H1 (cell line): Measurements from ENCODE around the gene TRAPPC12. TPM values are rescaled to one million over a fixed set of nuclear protein-coding genes. Genes with fewer than 3 reads are reported as not detected.

Experiments
- CEBPB ChIP-seq: IDR thresholded peaks from 2 replicates; pipeline ENCODE4 v1.6.1; 2012; ENCODE audit warnings: low read depth, low read length
- CREB1 ChIP-seq: IDR thresholded peaks from 2 replicates; pipeline ENCODE4 v1.6.1; 2012; ENCODE audit warnings: inconsistent platforms
- CTBP2 ChIP-seq: IDR thresholded peaks from 2 replicates; pipeline ENCODE4 v1.7.0; 2011; ENCODE audit warnings: borderline replicate concordance, mild to moderate bottlenecking, moderate library complexity, mixed read lengths, low read length; ENCODE audit not compliant: insufficient read depth, insufficient read length
- CTCF ChIP-seq, 3 experiments: IDR thresholded peaks; 1 replicate in 2 of 3; 2 replicates in 1 of 3; pipeline versions ENCODE4 v1.5.1 to v1.6.1; 2011; ENCODE audit warnings: low read length in 3 of 3, mild to moderate bottlenecking in 3 of 3, inconsistent platforms in 2 of 3, low read depth in 1 of 3, moderate library complexity in 1 of 3; ENCODE audit not compliant: insufficient read depth in 1 of 3; ENCODE audit errors: control extremely low read depth in 1 of 3
- HDAC2 ChIP-seq, 2 experiments: fragments of 300-600 bp in 1 of 2; sonication (generic) in 1 of 2; IDR thresholded peaks; 2 replicates each; pipeline ENCODE4 v1.6.1; 2011 to 2012; ENCODE audit warnings: low read depth in 2 of 2, low read length in 2 of 2, mild to moderate bottlenecking in 2 of 2, moderate library complexity in 2 of 2, borderline replicate concordance in 1 of 2, inconsistent platforms in 1 of 2
- PHF8 ChIP-seq: fragments of 200-600 bp; sonication (generic); conservative IDR thresholded peaks from 2 replicates; pipeline ENCODE4 v1.7.1; 2012; ENCODE audit warnings: low read depth, mild to moderate bottlenecking, inconsistent platforms, low read length, moderate library complexity
- SAP30 ChIP-seq: fragments of 300-600 bp; sonication (generic); IDR thresholded peaks from 2 replicates; pipeline ENCODE4 v1.7.1; 2012; ENCODE audit warnings: low read length, moderate library complexity, mild to moderate bottlenecking, inconsistent platforms; ENCODE audit not compliant: insufficient read depth, insufficient replicate concordance
- TBP ChIP-seq: IDR thresholded peaks from 2 replicates; pipeline ENCODE4 v1.6.1; 2011; ENCODE audit warnings: low read depth, low read length, improper control_type of control experiment
- polyA plus RNA-seq, 7 experiments: library from polyadenylated mRNA; depleted of rRNA in 3 of 7; stranded (reverse) in 5 of 7; unstranded in 2 of 7; fragments of >200 nt in 5 of 7; fragments of 200-250 nt in 2 of 7; gene quantifications; 1 replicate in 5 of 7; 2 replicates in 1 of 7; 4 replicates in 1 of 7; pipeline versions ENCODE4 v1.2.1 to v1.2.3, GENCODE V29; 2011 to 2013; ENCODE audit warnings: missing spikeins in 2 of 7, mixed read lengths in 2 of 7
- total RNA-seq: library from RNA; stranded (reverse); fragmentation: NEBNext Ultra II Directional; extraction: Animal tissue kit (Norgen Biotek cat#: 25700); gene quantifications from 2 replicates; pipeline ENCODE4 v1.2.1, GENCODE V29; 2021

Gene TRAPPC12
- total and polyA plus RNA-seq, 2 of the 8 experiments (the other 6 are each of a cell fraction or from before 2014, with no cell fraction given) = 35.0 to 67.3 TPM

GRCh38 chr2:3379647-3380534 lies at the start of gene TRAPPC12 (continued):
- TF ChIP-seq HDAC2 (IDR thresholded peaks at IDR 0.05; ENCODE audit: borderline replicate concordance in 1 of 2, low read depth in 2 of 2, low read length in 2 of 2) = peak in 1 of 2 experiments; percentile 94; a peak in 2 of 4 replicates
- no peak for TF ChIP-seq SAP30
- no peak for TF ChIP-seq CTBP2
- no peak for TF ChIP-seq CEBPB
- TF ChIP-seq CTCF (IDR thresholded peaks at IDR 0.05; ENCODE audit: control extremely low read depth in 1 of 3, insufficient read depth in 1 of 3, low read depth in 1 of 3, low read length in 3 of 3) = peak in 2 of 3 experiments; percentile 57 to 68; a peak in 2 of 4 replicates
- TF ChIP-seq PHF8 = peak; percentile 99
- TF ChIP-seq CREB1 = peak; percentile 62
- peak; percentile 81 for TF ChIP-seq TBP
